Dermis microvascular lymphatic vessel endothelial cell (primary cell): ENCODE data around the gene C13orf46. TPM values are rescaled to one million over a fixed set of nuclear protein-coding genes. Genes with fewer than 3 reads are reported as not detected.

Experiments
- DNase-seq, 2 donors: peaks; one replicate each; pipeline versions ENCODE4 v3.0.0 to v3.0.0-alpha.2; 2010; ENCODE audit warnings: low read depth in 2 of 2
- total RNA-seq: library from RNA; depleted of rRNA; stranded (reverse); fragments of >200 nt; gene quantifications from 2 replicates; pipeline ENCODE4 v1.2.1, GENCODE V29; 2014

The C13orf46 gene
- total RNA-seq, 1 donor from 2014 or later, result 0.13 TPM

DNA sequence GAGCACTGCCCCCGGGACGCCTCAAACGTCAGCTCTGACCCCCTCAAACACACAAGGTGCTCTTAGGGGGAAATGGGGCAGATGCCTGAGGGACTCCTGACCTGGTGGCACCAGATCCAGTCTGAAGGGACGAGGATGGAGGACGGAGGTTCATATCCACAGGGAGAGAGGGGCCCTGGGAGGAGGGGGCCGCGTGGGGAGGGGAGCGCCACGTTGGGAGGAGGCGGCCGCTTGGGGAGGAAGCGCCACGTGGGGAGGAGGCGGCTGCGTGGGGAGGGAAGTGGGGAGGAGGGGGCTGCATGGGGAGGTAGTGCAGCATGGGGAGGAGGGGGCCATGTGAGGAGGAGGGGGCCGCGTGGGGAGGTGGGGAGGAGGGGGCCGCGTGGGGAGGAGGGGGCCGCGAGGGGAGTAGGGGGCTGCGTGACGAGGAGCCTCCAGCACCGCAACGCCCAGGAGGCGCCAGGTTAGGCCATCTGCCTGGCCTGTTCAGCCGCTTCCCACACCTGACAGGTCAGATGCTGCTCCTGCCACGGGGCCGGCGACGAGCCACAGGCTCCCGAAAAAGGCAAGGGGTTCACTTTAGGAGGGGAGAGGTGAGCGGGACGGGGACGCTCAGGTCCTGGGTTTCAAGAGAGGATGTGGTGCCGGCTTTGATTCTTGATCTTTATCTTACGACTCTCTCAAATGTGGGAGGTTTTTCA, 36.7 kb upstream of the C13orf46 start:
- no peak for DNase-seq

- no peak for DNase-seq
Observed at GRCh38 chr13:114009590-114010400, 35.9 kb upstream of the C13orf46 start.

- DNase-seq, result no peak
Observed at GRCh38 chr13:114008964-114009589, 35.2 kb upstream of the C13orf46 start.

GRCh38 chr13:114007566-114007965, 33.7 kb upstream of the C13orf46 start:
- DNase-seq, result no peak

DNA sequence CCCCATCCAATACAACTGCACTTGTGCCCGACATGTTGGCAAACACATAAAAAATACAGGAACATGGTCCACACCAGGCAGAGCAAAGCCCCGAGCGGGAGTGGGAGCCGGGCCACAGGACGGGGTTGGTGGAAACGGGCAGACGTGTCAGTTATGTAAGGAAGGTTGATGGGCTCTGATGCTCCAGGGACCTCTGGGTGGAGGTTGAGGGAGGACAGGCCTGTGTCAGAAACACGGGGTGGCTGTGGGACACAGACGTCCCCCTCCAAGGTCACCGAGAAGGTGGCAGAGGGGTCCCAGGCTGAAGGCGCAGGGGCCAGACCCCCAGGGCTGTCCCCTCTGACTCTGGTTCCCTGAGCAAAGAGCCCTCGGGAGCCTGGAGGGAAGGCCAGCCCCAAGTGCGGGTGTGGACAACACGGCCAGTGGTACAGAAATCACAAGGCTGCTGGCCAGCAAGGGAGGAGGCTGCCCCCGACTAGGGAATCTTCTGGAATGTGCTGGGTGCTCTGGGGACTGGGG, 31.4 kb upstream of the C13orf46 start:
- no peak for DNase-seq

- peak; percentile 49 to 99 for DNase-seq
Observed at GRCh38 chr13:114004420-114005205, 30.7 kb upstream of the C13orf46 start.

GRCh38 chr13:114002771-114003321, 29.0 kb upstream of the C13orf46 start:
- DNase-seq, result no peak

- DNase-seq, result no peak
Observed at GRCh38 chr13:114002009-114002544, 28.2 kb upstream of the C13orf46 start.

GRCh38 chr13:114001331-114002008, 27.6 kb upstream of the C13orf46 start:
- DNase-seq, result no peak

- DNase-seq, result no peak
Observed at GRCh38 chr13:114000151-114001040, 26.5 kb upstream of the C13orf46 start.

DNA sequence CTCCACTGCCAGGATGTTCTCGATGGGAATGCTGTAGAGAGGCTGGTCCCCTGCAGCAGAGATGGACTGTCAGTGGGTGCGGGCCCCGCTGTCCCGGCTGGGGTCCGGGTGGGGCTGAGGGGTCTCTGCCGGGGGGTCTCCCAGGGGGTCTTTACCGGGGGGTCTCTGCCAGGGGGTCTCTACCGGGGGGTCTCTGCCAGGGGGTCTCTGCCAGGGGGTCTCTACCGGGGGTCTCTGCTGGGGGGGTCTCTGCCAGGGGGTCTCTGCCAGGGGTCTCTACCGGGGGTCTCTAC, 25.7 kb upstream of the C13orf46 start:
- DNase-seq, result no peak

DNA sequence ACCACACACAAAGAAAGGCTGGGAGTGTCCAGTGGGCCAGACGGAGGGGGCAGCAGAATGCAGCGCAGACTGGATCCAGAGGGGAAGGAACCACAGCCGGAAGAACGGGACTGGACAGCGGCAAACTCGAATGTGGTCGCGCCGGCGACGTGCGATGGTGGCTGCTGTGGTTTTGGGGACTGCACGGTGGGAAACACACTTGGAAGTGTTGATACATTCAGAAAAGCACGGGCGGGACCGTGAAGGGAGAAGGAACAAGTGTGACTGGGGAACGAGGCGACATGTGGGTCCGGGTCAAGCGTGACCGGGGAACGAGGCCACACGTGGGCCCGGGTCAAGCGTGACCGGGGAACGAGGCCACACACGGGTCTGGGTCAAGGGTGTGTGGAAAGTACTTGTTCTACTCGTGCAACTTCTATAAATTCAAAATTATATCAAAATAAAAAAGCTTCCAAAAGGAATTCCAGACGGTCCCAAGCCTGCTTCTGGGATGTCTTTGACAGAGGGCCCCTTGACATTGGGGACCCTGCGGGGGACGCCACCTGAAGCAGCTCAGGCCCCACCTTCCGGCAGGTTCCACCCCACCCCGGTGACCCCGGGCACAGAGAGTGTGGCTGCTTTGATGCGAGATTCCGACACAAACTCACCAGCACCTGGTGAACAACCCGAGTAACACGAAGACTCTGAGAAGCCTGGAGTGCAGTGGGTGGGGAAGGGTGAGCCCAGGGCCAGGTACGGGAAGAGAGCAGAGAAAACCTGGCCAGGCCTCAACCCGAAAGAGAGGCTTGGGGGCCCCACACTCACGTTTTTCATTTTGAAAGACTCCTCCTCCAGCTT, 25.1 kb upstream of the C13orf46 start:
- no peak for DNase-seq

DNA sequence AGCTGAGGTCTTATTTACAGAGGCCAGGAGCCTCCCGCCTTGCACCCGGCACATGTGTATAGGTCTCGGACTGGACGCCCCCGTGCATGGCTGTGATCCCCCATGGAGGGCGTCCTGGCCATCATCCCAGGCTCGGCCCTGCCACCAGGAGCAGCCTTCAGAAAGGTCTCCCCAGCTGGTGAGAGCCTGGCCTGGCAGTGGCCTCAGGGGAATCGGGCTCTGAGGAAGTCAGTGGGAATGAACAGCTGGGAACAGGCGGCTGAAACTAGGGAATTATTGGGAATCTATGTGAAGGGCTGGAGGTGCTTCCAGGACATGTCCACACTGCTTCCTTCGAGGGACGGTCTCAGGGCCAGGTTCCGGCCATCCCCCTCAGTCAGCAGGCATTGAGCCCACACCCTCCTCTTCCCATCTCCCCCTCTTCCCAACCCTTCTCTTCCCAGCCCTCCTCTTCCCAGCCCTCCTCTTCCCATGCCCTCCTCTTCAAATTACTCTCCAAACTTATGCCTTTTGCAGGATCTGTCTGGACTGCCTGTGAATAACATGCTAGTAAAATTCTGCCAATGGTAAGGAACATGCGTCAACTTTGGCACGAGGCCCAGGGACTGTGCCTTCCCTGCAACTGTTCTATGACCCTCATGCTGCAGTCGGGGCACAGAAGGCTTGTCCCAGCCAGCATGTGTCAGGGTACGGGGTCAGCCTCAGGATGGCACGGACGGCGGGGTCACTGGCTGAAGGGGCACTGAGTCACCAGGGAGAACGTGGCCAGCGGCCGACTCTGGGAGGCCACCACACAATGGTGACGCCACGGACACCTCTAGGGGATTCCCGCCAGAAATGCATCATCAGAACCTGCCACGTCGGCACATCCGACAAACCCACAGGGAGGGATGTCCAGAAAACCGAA, 24.2 kb upstream of the C13orf46 start:
- DNase-seq, result peak; percentile 87 to 89

DNA sequence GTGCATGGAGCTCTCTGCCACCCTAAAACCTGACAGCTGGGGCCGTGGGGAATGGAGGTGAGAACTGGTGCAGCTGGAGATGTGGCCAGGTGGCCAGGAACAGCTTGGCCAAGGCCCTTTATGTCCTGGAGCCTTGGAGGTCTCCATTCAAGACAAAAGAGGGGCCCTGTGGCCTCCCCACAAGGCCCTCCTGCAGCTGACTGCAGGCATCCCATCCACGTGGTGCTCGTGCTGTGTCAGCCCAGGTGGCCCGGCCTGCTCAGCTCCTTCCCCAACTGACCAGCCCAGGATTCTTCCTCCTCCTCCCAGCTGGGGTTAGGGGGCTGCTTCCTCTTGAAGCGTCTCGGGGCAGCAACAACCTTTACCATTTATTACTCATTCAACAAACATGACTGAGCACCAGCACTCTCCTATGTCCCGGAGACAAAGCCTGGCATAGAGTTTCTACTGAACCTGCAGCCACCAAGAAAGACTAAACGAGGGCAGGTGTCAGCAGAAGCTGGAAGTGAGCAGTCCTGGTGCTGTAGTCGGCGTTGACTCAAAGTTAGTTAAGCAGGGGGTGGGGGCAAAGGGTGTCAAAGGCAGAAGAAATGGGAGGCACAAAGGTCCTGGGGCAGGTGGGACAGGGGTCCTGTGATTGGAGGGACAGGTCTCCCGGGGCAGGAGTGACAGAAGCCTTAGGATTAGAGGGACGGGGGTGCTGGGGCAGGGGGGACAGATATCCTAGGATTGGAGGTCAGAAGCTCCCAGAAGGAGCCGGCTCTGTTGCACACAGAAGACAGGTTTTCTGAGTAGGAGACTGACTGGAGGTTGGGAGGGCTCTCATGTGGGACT, 23.3 kb upstream of the C13orf46 start:
- no peak for DNase-seq

DNA sequence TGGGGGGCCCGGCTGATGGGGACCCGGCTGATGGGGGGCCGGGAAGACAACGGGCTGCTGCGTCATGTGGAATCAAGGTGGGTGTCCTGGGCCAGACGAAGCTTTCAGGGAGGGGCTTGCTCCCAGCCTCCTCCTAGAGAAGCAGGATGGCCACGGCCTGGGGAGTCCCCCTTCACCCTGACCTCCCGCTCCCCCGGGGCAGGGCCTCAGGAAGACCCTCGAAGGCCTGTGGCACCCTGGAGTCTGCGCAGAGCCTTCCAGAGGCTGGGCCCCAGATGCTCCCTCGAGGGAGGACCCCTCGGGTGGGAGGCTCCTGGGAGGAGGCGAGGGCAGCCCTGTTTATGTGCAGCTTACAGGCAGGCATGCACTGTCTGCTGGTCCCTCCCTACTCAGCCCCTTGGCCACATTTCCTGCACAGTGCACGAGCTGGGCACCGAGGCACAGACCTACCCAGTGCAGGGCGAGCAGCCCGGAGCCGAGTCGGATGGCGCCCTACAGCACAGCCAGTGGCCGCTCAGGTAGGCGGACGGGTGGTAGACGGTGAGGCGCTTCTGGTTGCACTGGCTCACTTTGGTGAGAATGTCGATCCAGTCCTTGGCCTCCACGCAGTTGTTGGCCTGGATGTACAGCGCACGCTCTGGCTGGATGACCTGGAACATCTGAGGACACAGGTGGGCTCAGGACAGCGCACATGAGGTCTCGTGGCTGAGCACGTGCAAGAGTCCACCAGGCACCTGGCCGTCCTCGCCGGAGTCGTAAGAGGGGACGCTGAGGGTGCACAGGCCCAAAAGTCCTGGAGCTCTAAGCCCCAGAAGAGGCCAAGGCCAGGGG, 22.4 kb upstream of the C13orf46 start:
- DNase-seq, result no peak
